GM12873 (cell line): Measurements from ENCODE around the gene ERFL.
A peak's percentile ranks its signal among the peaks of the same experiment; 100 is the strongest.

ENCODE experiments used
- CTCF ChIP-seq: IDR thresholded peaks from 2 replicates; pipeline ENCODE4 v1.5.1; 2012; ENCODE audit warnings: low read depth, mild to moderate bottlenecking, moderate library complexity, low read length, control low read depth; ENCODE audit not compliant: insufficient read depth; ENCODE audit errors: missing control alignments

ERFL gene

DNA sequence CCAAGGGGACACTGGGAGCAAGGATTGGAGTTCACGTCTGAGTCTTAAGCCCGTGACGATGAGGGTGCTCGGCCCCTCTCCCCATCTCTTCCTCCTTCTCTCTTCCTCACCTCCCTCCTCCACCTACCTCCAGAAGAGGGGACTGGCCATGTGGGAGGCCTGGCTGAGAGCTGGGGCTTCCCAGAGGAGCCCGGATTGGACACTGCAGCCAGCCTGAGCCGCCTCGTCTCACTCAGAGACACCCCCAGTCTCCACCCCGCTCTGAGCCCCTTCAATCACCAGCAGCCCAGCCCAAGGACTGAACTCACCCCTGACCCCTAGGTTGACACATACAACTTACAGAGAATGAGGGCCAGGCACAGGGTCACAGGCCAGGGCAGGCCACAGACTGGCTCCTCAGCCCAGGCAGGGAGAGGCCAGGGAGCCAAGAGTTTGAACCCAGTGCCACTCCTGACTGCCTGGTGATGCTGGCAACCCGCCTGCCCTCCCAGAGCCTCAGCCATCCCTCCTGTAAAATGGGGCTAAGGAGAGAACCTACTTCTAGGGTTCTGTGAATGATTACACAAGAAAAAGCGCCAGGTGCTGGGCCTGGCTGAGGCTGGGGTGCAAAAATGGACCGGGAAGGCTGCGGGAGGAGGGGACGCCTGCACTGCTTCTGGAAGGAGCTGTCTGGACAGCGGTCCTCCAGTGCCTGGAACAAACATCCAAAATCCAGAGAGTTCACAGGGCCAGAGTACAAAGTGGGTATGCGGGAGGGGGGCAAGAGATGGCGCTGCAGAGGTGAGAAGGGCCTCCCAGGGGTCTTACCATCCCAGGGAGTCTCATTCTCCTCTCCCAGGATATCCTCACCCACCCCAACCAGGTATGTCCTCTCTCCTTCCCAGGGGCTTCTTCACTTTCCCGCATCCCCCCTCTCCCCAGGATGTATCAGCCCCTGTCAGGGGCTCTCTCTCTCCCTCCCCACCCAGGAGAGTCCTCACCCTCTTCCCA is 50.0 kb downstream of the ERFL start:
- peak; percentile 34 for TF ChIP-seq CTCF

- TF ChIP-seq CTCF = no peak
These were observed 51.1 kb downstream of the ERFL start, which contains the start of gene CD79A for GRCh38 chr19:41876847-41877832. TSS of gene CD79A (plus strand) at chr19:41877279. CDS start at chr19:41877305, 26 bp downstream.

GRCh38 chr19:41872775-41873647 is 55.2 kb downstream of the ERFL start:
- peak; percentile 86 for TF ChIP-seq CTCF

- no peak for TF ChIP-seq CTCF
These were observed 55.9 kb downstream of the ERFL start for GRCh38 chr19:41872384-41872774.

DNA sequence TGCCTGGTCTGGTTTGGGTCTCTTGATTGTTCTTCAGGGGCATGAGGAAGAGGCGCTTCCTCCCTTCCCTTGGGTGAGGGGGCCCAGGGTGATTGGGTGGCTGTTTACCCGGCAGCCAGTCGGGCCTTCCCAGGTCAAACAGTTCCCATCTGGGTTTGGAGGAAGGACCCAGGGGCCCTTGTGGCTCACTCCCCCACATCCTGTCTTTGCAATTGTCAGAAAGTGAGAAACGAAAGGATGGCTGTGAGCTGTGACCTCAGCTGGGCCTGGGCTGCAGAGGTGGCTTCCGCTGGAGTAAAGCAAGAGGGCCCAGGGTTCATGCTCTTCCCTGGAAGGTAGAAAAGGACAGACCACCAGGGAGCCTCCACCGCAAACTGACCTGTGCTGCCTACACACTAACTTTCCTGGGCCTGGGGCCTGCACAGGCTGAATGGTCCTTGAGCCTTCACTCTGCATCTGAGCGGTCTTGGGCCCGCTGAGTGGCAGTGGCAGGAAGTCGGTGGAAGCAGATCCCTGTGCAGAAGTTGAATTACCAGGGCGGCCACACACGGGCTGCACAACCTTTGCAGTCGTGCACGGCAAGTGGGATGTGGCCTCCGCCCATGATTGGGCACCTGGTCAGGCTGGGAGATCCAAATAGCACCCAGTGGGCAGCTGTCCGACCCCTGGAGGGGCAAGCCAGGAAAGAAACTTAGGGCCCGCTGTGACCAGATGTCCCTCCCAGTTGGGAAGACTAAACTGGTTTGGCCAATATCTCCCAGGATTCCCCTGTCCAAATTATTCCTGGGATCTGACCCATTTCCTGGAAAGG is 56.5 kb downstream of the ERFL start:
- TF ChIP-seq CTCF = no peak

- TF ChIP-seq CTCF = no peak
These were observed 57.8 kb downstream of the ERFL start for GRCh38 chr19:41870401-41870873.
